GM18858 (cell line): ENCODE data around the gene BHLHA9.
"Not testable (repeated sequence)": the region's sequence is repeated elsewhere in the genome, so short reads cannot be mapped to it uniquely, and the experiment has no call there.

Experiments used
- ATAC-seq: cut with Tn5 transposase; IDR thresholded peaks from one replicate; pipeline ENCODE4 v1.9.1; 2021; ENCODE audit not compliant: unreplicated experiment

BHLHA9 gene

DNA sequence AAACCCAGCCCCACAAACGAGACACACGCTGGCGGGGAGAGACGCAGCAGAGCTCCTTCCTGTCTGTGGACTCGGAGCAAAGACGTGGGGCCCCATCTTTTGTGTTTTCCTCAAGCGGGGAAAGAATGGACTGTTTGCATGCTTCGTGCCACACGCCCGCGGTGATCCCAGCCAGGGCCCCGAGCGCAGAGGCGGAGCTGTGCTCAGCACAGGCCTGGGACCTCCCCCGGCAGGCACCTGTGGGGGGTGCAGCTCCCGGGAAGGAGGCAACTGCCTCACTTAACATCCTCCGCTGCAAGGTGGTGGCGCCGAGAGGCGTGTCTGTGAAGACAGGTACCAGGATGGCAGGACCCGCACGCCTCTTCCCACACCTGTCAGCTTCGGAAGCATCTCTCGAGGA, 28.4 kb downstream of the BHLHA9 start:
- ATAC-seq, result no peak

- no peak for ATAC-seq
Measured at GRCh38 chr17:1299552-1300370, 29.5 kb downstream of the BHLHA9 start.

DNA sequence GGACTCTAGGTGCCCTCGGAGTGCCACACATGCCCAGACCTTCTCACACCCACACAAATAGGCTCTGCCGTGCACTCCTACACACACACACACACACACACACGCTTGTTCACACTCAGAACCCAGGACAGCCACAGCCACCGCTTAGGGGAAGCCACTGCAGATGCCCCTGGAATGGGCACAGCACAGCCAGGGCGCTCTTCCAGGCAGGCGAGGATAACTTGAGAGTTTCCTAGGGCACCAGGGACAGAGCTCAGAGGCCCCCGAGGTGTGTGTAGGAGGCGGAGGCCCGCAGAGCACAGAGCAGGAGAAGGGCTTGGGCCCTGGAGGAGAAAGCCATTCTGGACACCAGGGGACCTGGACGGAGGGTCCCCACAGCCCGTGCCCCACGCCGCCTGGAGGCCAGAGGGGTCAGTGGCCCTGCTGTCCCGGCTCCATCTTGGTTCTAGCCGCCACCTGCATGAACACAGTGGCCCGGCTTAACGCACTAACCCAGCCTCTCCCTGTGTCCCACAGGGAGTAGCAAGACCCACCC, 30.2 kb downstream of the BHLHA9 start:
- ATAC-seq, result no peak

DNA sequence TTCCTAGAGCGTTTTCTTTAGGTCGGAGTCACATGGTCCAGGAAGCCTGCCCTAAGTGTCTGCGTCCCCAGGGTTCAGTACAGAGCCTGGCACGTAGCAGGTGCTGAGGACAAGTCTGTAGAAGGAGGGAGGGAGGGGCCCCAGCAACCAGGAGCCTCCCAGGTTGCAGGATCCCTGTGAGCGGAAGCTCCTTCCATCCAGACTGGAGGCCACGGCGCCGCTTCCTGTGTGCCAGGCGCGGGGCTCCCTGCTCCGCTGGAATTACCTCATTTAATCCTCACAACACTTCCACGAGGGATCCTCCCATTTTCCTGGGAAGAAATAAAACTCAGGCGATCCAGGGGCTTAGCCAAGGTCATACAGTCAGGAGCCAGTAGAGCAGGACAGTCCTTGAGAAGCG, 31.3 kb downstream of the BHLHA9 start:
- no peak for ATAC-seq

DNA sequence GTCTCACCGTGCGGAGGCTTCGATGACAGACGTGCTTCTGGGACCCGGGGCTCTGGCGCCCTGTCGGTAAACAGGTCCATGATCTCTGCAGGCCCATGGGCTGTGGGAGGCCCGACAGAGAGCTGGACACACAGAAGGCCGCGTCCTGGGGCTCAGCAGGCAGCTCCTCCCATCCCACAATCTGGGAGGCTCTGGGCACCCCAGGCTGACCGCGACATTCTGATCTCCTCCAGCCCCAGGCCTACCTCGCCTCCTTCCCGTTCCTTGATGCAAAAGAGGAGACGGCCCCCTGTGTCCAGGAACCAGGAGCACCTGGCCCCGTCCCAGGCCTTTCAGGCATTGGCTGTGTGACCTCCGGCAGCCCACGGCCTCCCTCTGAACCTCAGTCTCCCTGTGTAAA, 32.5 kb downstream of the BHLHA9 start:
- no peak for ATAC-seq

DNA sequence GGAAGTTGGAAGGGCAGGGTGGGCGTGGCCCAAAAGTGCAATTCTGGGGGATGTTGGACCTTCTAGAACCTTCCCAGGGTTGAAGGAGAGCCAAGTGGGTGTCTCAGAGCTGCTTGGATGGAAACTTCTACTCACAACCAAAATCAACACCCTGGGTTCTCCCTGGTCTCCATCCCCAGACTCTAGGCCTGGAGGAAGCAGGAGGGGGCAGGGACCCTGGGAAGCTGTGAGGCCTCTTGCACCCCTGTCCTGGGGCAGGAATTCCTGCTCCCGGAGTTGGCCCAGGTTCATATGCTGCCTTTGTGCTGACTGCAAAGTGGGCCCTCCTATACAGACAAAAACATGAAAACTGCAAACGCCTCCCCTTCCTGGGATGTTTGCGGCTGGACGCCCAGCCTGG, 34.3 kb downstream of the BHLHA9 start:
- no peak for ATAC-seq

GRCh38 chr17:1304962-1305563, 34.8 kb downstream of the BHLHA9 start:
- ATAC-seq, result no peak

- not testable (repeated sequence) for ATAC-seq
Measured at GRCh38 chr17:1307829-1308228, 37.6 kb downstream of the BHLHA9 start.

DNA sequence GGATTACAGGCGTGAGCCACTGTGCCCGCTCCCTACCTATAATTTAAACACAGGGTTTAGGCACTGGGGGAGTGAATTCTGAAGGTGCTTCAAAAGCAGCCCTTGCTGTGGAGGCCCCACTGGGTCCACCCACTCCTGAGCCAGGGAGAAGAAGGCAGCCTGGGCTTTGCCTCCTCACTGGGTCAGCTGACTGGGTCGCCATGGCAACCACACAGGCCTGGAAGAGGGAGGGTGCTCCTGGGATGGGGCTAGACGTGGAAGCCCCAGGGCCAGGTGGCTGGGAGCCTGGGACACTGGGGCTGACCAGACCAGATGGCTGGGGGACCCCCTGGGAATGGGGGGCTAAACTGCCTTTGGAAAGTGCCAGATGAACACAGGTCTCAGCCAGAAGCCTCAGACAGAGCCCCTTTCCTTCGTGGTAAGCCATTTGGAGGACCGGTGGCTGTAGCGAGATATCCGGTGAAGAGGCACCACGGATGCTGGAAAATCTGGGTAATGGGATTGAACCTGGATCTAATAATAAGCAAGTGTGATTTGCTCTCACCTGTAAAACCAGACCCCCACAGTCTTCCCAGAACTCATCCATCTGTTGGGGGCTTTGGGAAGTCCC, 42.1 kb downstream of the BHLHA9 start:
- ATAC-seq, result no peak

GRCh38 chr17:1313270-1314005, 43.2 kb downstream of the BHLHA9 start:
- no peak for ATAC-seq

- ATAC-seq, result no peak
Measured at GRCh38 chr17:1315409-1315808, 45.2 kb downstream of the BHLHA9 start.

- no peak for ATAC-seq
Measured at GRCh38 chr17:1315891-1316403, 45.7 kb downstream of the BHLHA9 start.
